HG02852 (cell line): Measurements from ENCODE around the gene IGSF22.

Experiments used
- ATAC-seq: cut with Tn5 transposase; IDR thresholded peaks from one replicate; pipeline ENCODE4 v1.9.1; 2021; ENCODE audit warnings: mild to moderate bottlenecking, moderate library complexity; ENCODE audit not compliant: unreplicated experiment

Gene IGSF22

DNA sequence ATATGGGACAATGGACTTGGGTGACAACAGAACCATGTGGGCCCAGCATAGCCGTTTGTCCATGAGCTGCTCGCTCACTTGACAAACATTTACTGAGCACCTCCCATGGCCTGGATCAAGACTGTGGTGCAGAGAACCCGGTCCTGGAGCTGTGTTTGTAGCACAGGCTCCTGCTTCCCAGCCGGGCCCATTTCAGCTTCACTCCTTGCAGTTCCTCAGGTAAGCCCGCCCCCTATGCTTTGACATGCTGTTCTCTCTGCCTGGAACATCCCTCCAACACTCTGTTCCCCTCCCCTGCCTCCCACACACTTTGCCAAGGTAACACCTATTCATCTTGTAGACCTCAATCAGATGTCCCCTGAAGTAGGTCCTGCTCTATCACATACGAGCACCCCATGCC is 19.3 kb upstream of the IGSF22 start:
- no peak for ATAC-seq

DNA sequence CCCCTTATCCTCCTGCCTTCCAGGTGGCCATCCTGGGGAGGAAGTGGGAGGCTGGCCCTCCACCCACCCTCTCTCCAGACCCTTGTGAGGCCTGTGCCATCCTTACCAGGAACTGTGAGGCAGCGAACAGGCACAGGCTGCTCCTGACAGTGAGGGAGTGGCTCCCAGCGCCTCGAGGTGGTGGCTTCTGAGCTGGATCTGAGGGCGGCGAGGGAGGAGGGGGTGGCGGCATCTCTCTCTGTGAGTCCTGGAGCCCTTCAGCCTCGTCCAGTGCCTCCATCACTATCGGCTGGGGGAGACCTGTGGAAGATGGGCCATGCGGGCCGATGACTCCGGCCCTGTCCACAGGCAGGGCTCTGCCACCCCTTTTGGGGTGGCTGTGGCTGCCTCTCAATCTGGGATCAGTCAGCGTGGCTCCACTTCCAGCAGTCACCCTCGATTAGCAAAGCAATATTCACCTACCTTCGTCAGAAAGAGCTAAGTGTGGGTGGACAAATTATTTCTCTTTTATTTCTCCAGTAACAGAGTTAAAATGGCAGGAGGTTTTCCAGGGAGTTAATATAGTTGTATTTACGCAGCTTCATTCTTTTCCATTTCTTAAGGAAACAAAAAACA is 18.0 kb upstream of the IGSF22 start:
- no peak for ATAC-seq

DNA sequence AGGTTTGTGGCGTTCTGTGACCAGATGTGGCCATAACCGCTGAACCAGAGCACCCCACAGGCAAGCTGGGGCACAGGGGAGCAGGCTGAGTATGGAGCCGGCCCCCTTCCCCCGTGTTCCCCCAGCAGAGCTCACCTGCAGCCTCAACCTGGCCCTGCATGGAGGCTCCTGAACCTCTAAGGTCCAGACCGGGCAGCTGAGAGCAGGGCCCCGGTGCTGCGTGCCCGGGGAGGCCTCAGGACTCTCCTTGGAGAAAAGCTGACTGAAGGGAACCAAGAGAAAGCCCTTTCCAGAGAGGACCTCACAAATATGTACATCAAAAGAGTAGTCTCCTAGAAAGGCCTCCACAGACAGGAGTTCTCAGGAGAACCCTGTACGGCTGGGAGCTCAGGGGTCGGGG is 17.4 kb upstream of the IGSF22 start:
- ATAC-seq, result no peak

DNA sequence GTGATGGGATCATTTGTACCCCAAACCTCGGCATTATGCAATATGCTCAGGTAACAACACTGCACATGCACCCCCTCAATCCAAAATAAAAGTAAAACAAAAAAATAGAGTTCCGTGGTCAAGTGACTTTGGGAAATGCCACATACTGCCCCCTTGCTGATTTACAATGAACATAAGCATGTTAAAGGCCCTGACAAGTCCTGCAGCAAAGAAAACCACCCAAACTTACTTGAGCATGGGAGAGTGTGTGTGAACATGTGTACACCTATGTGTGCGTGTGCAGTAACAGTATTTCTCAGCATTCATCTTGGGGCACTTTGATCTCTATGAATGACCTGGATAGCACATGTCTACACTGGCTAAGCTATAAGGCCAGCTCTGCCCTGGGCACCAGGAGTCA is 15.8 kb upstream of the IGSF22 start:
- ATAC-seq, result no peak

DNA sequence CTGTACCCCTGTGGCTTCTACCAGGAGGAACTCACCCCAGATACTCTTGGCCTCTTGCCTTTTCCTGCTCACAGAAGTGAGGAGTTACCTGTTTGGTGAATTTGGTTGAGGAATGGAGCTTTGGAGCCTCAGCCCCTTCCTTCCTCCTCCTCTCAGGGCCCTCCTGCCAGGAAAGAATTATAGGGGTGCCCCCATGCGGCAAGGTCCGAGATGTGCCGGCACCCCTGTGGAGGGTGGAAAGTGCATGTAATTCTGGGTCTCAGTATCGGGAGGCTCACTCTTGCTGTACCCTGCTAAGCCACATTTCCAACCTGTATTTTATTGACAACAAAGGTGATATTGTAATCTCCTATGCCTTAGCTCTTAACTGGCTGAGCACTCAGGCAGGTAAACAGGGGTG is 13.7 kb upstream of the IGSF22 start:
- ATAC-seq, result no peak

DNA sequence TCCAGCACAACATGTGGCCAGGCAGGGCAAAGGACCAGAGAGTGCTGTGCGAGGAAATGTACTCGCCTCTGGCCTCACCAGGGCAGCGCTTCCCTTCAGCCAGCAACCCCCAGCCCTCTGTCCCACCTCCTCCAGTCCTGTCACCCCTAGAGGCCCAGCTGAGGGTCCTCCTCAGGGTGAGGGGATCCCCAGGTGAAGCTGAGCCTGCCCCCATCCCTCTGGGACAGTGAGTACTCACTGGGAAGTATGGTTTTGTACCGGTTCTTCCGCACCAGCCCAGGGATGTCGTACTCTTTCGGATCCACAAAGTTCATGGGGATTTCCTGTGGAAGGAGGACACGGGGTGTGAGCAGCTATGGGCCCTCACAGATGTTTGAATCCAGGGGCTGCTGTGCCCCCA is 11.7 kb upstream of the IGSF22 start:
- no peak for ATAC-seq

DNA sequence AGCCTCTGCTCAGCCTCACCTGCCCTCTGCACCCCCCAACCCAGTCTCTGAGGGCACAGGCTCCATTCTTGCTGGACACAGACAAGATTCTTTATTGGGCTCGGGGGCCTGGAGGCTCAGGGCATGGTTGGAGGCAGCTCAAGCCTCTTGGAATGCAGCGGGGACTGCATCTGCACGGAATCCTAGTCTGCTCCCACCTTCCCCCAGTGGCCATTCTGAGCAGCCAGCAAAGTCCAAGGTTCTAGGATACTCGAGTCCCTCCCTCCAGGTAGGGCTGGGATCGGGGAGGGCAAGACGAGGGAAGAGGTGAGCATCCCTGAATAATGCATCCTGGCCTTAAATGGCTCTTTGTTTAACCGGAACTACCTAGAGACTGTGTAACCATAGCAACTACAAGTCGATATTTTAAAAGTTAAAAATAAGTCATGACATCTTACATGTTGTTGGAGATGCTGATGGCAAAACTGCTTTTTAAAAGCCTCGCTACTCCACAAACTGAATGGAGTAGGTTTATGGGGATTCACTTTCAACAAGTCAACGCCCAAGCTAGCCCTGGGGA is 10.7 kb upstream of the IGSF22 start:
- no peak for ATAC-seq

DNA sequence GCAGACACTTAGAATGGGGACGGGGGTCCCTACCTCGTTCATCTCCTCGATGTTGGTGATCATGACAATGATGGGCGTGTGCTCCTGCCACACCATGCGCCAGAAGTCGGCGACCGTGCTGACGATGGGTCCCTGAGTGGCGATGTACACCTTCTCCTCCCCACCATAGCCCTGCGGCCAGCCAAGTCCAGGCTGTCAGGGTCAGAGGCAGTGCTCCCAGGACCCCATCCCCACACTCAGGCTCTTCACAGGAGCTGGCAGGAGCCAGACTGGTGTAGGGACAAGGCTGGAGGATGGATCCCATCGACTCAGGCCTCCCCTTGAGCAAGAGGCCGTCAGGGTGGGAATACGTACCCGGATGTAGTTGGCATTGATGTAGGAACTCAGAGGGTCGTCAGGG is 7.2 kb upstream of the IGSF22 start:
- no peak for ATAC-seq

DNA sequence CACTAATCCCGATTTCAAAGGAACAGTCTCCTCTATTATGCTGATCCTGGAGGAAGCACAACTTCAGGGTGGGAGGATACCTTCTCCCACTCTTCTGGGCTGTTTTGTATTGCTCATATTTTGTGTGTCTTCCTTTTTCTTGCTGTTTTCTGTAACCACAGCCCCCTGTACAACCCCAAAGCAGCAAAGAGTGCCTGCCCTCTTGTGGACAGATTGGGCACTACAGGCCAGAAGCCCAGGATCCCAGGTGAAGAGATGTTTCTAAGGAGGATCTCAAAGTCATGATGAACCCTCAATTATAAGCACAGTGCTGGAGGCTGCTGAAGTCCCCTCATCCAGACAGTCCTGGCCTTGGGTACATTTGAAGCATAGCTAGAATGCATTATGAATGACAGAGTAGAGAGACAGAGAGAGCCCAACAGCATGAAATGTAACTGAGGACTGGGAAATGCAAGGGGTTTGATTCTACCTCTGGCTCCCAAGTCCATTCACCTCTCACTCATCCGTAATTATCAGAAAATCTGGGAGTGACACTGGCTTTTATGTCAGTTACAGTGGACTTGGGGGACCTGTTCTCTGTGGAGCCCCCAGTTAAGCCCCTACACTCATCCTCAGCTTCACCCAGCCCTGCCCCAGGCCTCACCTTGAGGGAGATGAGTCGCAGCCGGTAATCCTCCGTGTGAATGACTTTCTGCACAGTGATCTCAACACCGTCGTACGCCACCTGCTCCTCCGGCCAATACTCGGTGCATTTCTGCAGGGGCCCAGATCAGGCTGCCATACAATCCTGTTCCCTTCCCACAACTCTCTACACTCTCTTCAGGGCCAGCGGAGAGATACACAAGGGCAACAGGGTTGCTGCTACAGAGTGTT is 6.2 kb upstream of the IGSF22 start:
- peak; percentile 65 for ATAC-seq

DNA sequence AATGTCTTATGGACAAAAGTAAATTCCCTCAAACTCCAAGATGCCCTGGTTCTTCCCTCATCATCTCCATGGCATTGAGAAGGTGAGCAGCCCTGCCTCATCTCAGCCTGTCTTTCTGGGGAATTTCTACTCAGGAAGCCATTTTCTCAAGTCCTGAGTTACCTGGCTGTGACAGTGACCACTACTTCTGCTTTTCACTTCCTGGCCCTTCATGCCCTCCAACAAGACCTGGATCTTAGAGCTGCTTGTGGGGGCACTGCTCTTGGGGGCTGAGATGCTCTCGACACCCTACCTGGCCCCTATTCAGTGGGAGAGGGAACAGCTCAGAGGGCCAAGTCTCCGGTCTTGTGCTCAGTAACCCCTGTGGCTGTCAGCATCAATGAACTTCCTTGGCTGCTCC is 5.5 kb upstream of the IGSF22 start:
- ATAC-seq, result no peak

DNA sequence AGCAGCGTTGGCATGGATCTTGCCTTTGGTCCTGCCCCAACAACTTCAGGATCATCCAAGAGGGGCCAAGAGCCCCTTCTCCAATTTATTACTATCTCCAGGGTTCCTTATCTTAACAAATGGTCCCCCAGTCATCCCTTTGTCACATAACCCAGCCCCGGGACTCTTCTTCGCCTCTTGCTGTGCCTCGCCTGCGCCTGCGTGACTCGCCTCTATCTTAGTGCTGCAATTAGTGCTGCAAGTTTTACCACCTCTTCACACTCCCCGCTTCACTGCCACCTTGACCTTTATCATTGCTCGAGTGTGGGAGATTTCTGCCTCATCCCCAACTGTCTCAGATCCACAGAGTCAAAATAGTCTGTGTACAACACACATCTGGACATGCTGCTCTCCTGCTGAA is 4.0 kb upstream of the IGSF22 start:
- ATAC-seq, result no peak

DNA sequence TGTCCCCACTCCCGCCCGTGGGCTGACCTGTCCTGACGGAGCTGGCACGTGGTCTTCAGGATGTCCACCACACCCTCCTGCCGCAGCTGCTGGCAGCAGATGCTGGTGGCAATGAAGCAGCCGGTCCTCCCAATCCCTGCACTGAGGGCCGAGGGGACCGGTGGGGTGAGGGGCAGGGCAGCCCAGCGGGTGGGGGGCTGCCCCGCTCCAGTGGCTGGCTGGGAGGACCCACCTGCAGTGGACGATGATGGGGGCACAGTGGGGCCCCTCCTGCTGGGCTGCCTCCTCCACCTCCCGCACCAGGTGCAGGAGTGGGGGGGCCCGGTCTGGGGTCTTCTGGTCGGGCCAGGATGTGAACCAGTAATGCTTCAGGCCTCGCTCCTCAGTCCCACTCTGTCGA is 3.4 kb upstream of the IGSF22 start:
- no peak for ATAC-seq

DNA sequence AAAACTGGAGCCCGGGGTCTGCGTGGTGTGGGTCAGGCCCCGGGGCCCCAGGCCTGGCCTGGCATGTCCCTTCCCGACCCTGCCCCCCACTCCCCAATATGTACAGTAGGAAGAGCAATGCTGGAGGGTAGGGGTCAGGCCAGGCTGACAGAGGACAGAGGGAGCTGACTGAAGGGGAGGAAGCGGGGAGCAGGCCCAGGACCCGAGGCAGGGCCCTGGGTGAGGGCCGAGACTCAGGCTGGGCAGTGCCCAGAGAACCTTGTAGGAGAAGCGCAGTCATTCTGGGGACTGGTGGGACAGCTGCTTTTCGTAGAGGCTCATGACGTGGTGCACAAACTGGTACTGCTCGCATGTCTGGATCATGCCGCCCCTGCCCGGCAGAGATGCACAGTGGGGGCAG is 2.7 kb upstream of the IGSF22 start:
- no peak for ATAC-seq

DNA sequence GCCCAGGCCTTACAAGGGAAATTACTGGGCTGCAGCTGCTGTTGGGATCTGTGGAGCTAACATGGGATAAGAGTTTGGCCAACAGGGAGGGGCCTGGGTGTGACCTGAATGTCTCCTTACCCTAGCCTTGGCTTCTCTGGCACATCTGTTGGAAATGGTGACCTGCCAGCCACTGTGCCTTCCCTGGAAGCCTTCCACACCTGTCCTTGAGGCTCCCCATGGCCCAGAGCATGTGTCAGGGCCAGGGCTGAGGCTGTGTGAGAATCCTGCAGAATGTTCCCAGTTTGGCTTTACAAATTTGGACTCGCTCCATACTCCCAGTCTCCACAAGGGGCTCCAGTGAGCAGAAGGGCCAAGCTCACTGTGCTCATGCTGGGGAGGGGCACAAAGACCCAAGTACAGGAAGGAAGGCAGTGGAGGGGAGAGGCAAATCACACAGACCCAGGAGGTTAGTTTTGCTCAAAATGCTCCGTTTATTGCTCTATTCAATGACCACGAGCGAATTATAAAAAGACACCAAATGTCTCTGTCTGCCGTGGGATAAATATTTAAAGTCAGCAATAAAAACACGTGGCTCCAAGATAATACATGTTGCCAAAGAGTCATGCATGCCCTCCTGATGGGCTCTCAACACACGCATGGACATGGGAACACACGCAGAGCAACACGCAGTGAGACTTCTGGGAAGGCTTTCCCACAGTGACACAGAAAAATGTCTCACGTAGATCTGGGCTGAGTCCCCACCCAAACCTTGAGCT is 1.7 kb upstream of the IGSF22 start:
- no peak for ATAC-seq

DNA sequence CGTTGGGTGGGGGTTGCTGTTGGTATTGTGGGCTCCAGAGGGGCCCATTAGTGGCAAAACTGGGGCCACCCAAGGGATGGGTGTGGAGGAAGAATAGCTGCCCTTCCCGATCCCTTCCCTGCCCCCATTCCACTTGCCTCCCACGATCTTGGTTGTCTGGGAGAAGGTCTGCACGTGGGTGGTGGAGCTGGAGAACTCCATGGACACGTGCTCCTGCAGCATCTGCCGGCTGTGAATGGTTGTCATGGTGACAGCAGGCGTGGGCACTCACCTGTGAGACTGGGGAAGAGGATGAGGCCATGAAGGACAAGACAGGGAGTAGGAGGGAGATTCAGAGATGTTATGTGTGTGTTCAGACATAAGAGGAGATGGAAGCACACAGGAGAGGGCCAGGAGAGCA is 2.0 kb downstream of the IGSF22 start:
- ATAC-seq, result no peak

DNA sequence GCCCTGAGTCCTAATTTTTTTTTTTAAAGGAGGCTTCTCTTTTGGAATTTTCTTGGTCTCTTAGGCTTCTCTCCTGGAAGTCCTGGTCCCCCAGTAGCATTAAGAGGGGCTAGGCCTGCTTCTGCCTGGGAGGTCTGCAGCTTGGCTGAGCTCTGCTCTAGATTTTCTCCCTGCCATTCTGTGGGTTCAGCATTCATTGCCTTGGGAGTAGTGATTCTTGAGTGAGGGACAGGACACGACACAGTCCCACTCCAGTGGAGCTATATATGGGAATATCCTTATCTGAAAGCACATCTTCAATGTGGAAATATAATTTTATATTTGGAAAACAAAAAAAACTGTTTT is 3.7 kb downstream of the IGSF22 start:
- ATAC-seq, result peak; percentile 19

DNA sequence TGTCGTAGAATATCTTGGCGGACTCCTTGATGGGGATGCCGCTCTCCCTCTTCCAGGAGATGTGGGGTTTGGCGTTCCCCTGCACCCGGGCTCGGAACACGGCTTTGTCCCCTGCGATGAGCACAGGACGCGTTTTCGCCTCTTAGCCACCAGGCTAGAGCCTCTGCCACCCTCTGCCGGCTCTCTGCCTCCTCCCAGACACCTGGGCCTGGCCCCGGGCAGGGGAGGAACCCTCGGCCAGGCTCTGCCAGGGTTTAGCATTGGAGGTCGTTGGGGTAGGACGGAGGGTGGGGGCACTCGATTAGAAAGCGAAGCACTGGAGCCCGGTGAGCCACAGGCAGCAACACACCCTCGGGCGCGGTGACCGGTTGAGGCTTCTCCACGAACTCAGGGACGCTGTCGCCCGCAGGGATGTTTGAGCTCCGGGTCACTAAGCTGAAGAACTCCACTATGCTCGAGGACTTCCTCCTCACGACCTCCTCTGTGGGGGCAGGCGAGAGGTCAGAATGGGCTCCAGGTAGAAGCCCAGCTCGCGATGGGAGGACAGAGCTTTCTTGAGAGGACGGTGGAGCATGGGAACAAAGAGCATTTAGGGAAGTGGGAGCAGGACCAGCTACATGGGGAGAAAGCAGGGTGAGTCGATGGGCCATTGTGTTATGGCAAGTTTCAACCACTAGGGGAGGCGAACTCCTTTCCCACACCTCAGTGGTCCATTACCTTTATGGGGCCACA is 4.3 kb downstream of the IGSF22 start:
- peak; percentile 63 for ATAC-seq

DNA sequence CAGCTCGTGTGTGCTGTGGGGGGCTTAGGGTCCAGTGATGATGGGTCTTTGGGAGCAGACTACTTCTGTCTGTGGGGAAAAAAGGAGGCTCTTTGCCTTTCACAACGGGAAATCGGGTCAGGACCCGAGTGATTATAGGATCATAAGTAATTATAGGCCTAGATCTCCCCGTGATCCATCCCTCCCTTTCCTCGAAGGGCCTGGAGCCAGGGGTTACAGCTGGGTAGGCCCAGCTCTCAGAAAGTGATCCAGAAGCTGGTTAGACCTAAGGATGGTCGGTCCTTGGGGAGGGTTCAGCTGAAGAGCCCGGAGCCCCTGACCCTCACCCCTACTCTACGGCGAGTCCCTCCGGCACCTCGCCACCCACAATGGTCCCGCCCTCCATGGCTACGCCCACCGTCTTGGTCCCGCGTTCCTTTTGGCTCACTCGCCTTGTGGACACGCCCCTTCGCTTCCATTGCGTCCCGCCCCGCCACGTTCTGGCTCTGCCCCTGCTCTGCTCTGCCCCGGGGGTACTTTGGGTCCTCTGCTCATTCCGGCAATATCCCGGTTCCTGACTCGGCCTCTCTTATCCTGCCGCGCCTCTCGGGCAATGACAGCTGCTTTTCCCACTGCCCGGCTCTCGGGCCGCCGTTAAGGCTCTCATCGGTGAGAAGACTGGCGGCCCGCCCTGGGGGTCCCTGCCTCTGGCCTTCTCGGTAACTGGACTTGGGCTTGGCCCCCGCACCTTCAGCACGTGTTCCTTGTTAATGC is 5.0 kb downstream of the IGSF22 start:
- peak; percentile 85 for ATAC-seq

DNA sequence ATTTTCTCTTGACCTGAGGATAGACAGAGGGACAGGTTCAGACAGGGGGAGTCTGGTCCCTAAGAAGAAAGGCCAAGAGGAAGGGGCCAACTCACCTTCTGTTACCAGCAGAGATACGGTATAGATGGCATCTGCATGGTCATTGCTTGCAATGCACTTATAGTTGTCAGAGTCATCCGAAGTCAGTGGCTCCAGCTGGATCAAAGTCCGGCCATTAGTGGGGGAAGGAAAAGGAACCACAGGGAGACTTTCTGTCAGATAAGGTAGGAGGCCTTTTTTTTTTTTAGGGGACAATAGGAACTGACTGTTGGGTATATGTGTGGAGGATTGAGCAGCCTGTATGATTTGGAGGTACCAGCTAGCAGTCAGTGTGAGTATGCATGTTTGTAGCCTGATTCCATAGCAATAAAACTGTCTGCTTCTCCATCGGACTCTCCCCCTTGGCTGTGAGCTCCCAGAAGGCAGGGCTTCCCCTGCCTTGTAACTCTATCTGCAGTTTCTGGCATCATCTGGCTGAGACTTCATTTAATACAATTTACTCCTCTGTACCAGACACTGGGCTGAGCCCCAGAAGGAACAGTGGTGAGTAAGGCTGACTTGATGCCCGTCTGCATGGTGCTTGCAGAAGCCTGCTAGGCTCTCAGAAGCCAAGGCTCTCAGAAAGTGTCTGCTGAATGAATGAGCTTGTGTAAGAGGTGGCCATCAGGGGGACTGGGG is 5.7 kb downstream of the IGSF22 start:
- ATAC-seq, result no peak

DNA sequence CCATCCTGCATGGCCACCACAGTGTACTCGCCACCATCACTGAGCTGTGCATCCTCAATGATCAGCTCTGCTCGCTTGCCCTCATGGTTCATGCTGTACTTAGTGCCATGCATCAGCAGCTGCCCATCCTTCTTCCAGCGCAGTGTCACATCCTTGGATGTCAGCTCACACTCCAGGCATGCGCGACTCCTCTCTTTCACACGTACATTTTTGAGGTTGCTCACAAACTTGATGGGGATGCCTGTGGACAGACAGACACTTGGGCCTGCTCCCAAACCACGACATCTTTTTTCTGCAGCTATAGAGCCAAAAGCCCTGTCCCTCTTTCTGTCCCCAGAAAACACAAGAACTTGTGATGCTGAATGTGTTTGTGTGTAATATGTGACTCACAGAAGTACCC is 10.5 kb downstream of the IGSF22 start:
- ATAC-seq, result no peak
